ENCODE results near the gene PRDM16.

PRDM16 gene

DNA sequence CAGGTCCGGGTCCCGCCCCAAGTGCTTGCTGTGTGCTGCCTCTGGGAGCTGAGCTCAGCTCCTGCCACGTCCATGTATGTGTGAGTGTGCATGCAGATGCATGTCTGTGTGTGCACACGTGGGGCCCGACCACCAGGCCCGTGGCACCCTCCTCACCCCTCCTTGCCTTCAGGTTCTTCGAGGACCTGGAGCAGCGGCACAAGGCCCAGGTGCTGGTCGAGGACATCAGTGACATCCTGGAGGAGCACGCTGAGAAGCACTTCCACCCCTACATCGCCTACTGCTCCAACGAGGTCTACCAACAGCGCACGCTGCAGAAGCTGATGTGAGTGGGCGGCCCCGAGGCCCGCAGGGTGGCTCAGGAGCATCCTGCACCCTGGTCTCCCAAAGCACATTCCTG is 403.9 kb downstream of the PRDM16 start:
- DNase-seq = no peak

DNA sequence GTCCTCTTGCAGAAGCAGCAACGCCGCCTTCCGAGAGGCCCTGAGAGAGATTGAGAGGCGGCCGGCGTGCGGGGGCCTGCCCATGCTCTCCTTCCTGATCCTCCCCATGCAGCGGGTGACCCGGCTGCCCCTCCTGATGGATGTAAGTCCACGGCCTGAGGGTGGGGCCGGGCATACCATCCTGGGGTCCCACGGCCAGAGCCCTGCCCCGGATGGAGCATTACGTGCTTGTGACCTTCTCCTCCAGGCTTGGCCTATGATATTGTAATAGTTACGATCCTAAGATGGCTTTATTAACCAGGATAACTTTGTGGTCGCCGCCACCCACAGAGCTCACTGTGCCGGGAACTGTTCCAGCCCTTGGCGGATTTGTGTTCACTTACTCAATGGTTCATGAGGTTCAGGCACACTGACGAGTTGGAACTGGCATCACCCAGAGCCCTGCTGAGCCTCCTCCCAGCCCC is 404.4 kb downstream of the PRDM16 start:
- DNase-seq = no peak

DNA sequence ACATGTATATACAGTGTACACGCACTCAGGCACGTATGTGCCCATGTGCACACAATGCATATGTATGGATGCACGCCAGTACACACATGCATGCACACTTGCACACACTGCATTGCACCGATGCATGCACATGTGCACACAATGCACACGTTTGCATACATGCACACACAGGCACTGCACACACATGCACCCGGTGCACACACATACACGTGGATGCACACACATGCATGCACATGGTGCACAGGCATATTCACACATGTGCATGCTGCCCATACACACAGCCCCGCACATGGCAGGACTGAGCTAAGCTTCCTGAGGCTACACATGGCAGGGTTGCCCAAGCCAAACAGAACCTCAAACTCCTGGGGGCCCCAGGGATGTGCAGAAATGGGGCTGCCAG is 405.0 kb downstream of the PRDM16 start:
- no peak for DNase-seq

DNA sequence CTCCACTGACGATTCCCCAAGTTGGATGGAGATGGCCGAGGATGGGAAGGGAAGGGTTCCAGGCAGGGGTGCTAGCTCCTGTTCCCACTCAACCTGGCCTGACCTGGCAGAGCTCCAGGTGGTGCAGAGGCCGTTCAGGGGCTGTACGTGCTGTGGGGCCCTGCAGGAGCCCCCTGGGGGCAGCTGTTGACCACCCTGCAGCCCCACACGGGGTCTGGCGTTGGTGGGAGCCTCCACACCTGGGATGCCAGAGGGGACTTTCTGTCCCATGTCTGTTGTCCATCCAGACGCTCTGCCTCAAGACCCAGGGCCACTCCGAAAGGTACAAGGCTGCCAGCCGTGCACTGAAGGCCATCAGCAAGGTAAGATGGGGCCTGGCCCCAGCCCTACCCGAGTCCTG is 405.4 kb downstream of the PRDM16 start:
- DNase-seq = no peak

DNA sequence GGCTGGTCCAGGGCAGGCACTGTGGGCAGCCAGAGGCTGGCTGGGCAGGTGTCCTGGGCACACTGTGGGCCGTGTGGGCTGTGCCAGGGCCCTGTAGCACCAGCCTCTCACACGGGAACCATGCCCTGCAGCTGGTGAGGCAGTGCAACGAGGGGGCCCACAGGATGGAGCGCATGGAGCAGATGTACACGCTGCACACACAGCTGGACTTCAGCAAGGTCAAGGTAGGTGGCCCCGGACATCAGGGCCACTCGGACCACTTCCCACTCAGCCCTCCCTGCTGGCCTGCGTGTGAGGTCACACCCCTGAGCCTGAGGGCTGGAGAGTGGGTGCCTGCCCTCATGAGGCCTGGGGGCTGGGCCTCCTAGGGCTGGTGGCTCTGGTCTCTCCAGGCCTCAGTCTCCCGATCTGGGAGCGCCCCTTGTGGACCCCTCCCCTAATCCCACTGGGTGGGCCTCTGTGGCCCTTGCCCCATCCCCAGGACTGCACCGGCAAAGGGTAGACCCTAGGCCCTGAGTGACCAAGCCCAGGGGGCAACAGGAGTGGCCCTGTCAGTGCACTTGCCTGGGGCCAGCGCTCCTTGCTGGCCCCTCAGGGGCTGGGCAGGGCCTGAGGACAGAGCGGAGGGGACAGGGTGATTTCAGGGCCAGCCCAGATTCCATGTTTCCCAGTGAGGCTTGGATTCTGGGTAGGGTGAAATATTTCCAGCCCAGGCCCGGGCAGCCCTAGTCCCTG is 407.0 kb downstream of the PRDM16 start:
- no peak for DNase-seq

DNA sequence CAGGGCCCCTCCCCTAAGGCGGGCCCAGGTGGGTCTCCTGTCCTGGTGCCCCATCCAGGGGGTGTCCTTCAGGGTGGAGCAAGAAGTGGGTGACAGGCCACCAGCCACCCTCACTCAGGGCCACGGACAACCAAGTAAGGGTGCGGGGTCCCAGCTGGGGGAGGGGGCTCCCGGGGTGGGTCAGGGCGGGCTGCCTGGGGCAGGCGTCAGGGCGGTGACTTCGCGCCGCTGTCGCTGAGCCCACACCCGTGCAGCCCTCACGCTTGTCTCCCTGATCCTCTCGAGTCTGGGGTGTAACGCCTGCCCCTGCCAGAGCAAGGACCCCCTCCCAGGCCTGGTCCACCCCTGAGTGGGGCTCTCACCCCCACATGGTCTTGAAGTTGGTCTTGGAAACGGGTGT is 407.7 kb downstream of the PRDM16 start:
- no peak for DNase-seq

DNA sequence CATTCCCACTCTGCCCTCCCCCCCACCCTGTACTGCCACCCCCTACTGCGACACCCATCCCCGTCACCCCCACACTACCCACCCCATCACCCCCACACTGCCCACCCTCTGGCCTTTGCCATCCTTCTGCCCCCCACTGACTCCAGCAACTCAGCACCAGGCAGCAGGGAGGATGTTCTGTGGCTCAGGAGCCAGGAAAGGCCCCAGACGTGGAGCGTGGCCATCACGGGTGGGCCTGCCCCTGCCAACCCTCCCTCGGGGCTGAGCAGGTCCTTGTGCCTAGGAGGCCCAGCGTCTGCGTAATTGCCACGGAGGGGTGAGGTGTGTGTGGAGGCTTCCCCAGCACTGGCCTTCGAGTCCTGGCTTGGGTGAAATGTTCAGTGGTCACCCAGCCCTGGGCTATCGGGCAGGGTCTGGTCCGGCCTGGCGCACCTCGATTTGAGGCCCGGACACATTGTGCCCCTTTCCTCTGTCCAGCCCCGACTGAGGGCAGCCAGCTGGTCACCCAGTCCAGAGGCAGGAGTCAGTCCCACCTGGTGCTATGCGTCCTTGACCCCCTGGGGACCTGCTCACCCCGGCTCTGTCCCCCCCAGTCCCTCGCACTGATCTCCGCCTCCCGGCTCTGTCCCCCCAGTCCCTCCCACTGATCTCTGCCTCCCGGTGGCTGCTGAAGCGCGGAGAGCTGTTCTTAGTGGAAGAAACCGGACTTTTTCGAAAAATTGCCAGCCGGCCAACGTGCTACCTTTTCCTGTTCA is 408.4 kb downstream of the PRDM16 start:
- no peak for DNase-seq

DNA sequence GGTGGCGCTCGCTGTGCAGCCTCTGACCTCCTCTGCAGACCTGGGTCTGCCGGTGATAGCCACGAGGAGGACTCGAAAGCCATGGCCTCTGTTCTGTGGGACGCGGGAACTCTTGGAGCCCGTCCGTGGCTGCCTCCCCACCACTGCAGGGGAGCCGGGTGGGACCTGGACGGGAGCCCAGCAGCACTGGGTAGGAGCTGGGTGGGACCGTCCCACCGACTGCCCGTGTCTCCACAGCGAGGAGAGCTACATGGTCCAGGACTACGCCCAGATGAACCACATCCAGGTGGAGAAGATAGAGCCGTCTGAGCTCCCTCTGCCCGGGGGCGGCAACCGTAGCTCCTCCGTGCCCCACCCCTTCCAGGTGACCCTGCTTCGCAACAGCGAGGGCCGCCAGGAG is 409.2 kb downstream of the PRDM16 start:
- no peak for DNase-seq

DNA sequence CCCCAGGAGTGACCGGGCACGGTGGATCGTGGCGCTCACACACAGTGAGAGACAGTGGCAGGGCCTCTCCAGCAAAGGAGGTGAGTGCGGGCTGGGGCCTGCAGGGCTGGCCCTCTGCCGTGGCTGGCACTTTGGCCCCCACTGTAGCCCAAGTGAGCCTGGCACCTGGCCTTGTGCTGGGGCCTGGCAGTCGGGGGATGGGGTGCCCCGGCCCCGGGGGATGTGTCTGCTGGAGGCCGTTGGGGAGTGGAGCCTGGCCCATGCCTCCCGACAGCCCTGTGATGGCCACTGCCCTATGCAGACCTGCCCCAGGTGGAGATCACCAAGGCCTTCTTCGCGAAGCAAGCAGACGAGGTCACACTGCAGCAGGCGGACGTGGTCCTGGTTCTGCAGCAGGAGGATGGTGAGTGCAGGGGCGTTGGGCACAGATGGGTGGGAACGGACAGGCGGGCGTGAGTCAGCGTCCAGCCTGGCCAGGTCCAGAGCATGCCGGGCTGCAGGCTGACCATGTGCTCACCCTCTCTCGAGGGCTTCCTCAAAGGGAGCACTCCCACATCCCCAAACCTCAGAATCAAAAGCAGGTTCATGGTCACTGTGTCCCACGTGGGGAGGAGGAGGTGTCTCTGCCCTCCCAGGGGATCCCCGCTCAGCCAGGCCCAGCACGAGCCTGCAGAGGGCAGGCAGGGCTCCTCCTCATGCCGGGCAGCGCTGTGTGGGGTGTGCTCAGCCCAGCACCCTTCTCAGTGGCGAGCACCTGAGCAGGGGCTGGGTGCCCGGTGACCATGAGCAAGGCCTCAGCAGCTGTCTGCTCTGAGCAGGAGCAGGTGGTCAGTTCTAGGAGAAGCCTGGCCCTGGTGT is 410.7 kb downstream of the PRDM16 start:
- DNase-seq = no peak

DNA sequence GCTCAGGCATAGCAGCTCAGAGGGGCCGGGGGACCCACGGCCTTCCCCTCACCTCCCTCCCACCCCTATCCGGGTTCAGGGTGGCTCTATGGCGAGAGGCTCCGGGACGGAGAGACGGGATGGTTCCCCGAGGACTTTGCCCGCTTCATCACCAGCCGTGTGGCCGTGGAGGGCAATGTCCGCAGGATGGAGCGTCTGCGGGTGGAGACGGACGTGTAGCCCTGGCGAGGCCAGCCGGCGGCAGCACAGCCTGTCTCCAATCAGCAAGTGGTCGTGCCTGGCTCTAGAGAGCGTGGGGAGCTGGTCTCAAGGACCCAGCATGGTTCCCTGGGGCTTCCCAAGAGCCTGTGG is 411.3 kb downstream of the PRDM16 start:
- DNase-seq = no peak

DNA sequence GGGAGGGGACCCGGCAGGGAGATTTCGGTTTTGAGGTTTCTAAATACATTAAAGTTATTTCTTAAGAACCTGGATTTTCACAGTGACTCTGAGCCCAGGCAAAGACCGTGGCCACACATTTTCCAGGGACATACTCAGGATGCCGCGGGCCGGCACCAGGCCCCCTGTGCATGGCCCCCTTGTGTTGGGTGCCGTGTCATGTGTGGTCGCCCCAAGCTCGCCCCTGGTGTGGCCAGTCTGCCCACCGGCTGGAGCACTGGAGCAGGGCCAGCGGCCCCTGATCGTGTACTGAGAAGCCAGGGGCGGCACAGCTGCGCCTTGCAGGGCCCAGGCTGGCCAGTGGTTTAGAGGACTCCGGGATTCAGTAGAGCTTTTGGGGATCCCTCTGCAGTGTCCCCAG is 412.0 kb downstream of the PRDM16 start:
- no peak for DNase-seq

DNA sequence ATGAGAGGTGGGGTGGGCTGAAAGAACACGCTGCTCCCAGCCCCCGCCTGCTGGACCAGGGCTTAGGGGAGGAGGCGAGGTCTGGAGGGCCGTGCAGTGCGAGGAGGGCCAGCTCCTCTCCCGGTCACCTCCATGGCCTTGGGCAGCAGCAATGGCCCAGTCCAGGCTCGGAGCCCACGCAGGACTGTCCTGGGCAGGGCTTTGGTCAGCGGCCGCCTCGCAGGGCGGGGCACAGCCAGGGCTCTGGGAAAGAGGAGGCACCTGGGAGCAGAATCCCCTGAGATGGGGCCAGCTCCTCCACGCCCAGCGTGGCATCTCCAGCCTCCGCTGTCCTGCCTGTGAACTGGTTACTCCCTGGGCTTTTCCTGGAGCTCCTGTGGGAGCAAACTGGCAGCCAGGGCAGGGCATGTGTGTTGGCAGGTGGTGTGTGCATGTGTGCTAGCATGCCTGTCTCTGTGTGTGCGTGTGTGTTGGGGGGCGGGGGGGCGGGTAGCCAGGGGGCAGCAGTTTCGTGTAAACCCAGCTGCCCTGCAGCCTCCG is 412.9 kb downstream of the PRDM16 start:
- no peak for DNase-seq

DNA sequence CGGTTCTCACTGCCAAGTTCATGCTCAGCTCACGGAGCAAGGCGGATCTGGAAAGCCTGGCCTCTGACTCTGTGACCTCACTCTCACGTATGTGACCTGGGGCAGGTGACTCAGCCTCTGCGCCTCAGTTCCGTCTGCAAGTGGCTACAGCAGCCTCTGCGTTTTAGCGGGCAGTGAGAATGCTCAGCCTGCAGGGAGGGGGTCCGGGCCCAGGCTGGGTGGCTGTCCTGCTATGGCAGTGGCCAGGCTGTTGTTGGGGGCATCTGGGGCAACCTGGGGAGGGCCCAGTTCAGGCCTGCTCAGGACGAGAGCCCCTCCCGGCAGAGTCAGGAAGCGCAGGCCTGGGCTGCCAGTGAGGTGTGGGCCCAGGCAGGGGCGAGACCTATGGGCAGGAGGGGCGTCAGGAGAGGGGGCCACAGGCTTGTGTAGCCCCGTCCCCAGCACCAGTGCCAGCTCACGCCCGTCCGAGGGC is 413.4 kb downstream of the PRDM16 start:
- DNase-seq = no peak

DNA sequence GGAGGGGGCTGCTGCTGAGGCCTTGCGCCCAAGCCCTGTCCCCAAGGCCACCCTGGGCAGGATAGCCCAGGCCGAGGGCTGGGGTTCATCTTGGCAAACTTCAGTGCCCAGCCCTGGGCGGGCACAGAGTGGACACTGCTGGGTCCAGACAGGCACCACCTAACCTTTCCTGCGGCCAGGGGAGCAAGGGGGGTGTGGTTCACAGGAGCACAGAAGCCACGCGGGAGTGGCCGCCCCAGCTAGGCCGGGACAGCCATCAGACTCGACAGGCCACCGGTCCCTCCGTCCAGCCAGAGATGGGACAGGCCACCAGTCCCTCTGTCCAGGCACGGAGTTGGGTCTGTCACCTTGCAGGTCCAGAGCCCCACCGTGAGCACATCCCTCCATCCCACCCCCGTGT is 414.4 kb downstream of the PRDM16 start:
- no peak for DNase-seq

DNA sequence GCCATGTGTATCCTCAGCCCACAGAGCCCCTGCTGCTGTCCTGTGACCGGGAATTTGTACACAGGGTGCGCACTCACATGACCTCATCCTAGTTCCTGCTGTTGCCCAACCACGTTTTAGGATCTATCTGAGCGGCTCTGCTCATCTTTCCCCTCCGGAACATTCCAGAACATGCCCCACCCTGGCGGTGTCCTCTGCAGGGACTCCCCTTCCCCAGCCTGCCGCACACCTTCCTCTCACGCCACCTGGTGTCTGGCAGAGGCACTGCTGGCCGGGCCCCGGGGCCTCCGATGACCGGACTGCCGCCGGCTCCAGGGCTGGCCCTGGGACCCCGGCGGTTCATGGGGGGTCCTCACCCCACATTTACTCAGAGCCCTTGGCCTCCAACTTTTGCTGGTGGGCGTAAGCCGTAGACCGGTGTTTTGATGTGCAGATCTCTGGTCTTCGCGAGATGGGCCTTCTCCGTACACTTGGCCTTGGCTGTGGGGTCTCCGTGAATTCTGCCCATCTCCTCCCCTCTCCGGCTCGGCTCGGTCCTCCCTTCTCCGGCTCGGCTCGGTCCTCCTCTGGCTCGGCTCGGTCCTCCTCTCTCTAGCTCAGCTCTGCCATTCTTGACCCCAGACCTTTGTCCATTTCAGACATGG is 414.9 kb downstream of the PRDM16 start:
- DNase-seq = peak; percentile 23

DNA sequence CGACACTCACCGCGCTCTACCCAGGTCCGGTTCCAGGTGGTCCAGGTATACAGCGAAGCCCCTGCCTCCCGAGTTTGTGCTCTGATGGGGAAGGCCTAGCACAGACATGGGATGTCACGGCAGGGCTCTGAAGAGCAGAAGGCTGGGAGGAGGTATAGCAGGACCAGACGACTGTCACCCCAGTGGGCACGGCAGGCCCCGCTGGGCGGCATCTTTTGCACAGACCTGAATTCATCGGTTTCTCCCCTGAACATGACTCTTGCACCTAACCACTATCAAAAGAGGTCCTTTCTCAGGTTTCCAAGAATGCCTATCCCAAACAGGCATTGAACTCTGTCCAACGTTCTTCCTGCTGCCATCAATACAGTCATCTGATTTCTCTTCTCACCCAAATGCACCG is 416.0 kb downstream of the PRDM16 start:
- DNase-seq = no peak

Data from inflammatory macrophage treated with lipopolysaccharide for 4 hours (primary cell).